ENCODE data around the gene GPR32.
"Not testable (repeated sequence)": the region's sequence is repeated elsewhere in the genome, so short reads cannot be mapped to it uniquely, and the experiment has no call there.

The GPR32 gene

DNA sequence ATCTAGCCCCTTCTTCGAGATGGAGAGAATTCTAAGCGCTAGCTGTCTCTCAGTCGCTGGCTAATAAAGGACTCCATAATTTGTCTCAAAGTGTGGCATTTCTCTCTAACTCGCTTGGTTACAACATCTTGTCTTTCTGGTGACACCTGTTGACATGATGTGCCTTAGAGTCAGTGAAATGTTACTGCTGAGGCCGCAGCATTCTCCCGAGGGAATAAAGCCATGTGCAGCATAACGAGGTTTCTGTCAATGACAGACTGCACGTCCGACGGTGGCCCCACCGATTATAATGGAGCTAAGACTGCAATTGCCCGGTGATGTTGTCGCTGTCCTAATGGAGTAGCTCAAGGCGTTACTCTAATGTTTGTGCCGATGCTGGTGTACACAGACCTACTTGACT is 20.3 kb upstream of the GPR32 start:
- no peak for DNase-seq

GRCh38 chr19:50753879-50754278 is 16.4 kb upstream of the GPR32 start:
- DNase-seq = no peak

DNA sequence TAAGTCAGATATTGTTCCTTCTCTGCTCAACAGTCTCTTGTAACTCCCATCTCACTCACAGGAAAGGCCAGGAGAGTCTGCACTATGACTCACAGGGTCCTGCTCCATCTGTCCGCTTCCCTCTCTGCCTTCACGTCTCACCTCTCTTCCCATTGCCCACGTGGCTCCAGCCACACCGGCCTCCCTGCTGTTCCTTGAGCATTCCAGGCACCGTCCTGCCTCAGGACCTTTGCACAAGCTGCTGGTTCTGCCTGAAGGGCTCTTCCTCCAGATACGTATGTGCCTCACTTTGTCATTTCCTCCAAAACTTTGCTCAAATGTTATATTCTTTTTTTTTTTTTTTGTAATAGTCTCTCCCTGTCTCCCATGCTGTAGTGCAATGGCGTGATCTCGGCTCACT is 14.0 kb upstream of the GPR32 start:
- DNase-seq = not testable (repeated sequence)

- DNase-seq = not testable (repeated sequence)
Observed at GRCh38 chr19:50757624-50758023, 12.6 kb upstream of the GPR32 start.

GRCh38 chr19:50759076-50759475 is 11.2 kb upstream of the GPR32 start:
- DNase-seq = not testable (repeated sequence)

DNA sequence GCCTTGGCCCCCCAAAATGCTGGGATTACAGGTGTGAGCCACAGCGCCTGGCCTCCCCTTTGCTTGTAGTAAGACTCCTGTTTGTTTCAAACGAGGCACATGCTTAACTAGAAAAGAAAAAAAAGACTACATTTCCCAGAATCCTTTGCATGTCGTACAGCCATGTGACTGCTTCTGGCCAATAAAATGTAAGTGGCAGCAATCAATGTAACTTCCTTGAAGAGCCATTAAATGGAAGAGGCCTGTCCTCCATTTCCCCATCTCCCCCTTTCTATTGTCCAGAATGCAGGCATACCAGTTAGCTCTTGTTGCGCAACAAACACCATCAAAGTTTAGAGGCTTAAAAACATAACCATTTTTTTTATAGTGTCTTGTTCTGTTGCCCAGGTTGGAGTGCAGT is 10.4 kb upstream of the GPR32 start:
- DNase-seq = no peak

DNA sequence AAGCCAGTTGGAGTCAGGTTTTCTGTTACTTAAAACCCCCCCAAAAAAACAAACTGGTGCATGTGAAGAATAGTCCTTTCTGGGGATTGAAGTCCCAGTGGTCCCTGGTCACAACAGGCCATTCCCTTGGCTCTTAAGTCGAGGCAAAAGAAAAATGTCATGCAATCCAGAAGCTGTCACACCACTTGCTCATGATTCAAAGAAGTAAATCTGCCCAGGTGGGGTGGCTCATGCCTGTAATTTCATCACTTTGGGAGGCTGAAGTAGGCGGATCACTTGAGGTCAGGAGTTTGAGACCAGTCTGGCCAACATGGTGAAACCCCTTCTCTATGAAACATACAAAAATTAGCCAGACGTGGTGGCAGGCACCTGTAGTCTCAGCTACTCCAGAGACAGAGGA is 8.8 kb upstream of the GPR32 start:
- DNase-seq = not testable (repeated sequence)

- not testable (repeated sequence) for DNase-seq
Observed at GRCh38 chr19:50763521-50763920, 6.7 kb upstream of the GPR32 start.

DNA sequence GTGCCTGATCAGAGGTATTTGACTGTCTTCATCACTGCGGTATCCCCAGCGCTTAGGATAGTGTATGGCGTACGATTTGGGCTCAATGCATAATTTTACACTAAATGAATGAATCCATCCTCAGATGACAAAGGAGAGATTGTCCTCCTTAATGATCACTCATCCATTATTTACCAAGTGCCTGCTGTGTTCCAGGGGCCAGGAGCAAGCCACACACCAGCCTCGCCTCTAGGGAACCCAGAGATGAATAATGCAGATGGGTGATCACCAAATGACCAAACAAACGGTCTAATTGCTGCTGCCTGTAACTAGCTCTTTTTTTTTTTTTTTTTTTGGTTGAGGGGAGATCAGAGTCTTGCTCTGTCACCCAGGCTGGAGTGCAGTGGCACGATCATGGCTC is 5.9 kb upstream of the GPR32 start:
- no peak for DNase-seq

DNA sequence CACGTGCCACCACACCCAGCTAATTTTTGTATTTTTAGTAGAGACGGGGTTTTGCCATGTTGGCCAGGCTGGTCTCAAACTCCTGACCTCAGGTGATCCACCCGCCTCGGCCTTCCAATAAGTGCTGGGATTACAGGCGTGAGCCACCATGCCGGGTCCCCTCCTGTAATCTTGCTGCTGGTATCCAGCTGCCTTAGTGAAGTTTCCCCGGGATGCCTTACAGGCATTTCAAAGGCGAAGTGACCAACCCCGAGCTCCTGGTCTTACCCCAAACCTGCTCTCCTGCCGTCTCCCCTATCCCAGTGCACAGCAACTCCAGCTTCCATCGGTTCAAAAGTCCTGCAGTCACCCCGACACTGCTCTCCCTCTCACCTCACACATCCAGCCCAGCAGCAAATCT is 3.5 kb upstream of the GPR32 start:
- not testable (repeated sequence) for DNase-seq

DNA sequence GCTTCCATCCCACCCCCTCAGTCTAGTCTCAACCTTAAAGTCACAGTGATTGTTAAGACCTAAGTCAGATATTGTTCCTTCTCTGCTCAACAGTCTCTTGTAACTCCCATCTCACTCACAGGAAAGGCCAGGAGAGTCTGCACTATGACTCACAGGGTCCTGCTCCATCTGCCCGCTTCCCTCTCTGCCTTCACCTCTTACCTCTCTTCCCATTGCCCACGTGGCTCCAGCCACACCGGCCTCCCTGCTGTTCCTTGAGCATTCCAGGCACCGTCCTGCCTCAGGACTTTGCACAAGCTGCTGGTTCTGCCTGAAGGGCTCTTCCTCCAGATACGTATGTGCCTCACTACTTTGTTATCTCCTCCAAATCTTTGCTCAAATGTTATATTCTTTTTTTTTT is 3.0 kb upstream of the GPR32 start:
- not testable (repeated sequence) for DNase-seq

GRCh38 chr19:50768277-50768676 is 2.0 kb upstream of the GPR32 start:
- no peak for DNase-seq

DNA sequence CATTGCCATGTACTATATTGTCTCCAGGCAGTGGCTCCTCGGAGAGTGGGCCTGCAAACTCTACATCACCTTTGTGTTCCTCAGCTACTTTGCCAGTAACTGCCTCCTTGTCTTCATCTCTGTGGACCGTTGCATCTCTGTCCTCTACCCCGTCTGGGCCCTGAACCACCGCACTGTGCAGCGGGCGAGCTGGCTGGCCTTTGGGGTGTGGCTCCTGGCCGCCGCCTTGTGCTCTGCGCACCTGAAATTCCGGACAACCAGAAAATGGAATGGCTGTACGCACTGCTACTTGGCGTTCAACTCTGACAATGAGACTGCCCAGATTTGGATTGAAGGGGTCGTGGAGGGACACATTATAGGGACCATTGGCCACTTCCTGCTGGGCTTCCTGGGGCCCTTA is 624 bp downstream of the GPR32 start:
- no peak for DNase-seq

DNA sequence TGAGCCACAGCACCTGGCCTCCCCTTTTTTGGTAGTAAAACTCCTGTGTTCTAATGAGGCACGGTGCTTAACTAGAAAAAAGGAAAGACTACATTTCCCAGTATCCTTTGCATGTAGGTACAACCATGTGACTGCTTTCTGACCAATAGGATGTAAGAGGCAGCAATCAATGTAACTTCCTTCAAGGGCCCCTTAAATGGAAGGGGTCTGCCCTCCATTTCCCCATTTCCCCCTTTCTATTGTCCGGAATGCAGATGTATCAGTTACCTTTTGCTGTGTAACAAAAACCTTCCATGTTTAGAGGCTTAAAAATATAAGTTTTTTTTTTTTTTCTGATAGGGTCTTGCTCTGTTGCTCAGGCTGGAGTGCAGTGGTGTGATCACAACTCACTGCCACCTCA is 2.2 kb downstream of the GPR32 start:
- DNase-seq = no peak

DNA sequence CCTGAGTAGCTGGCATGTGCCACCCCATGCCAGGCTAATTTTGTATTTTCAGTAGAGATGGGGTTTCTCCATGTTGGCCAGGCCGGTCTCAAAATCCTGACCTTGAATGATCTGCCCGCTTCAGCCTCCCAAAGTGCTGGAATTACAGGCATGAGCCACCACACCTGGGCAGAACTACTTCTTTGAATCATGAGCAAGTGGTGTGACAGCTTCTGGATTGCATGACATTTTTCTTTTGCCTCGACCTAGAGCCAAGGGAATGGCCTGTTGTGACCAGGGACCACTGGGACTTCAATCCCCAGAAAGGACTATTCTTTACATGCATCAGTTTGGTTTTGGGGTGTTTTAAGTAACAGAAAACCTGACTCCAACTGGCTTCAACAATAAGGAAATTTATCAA is 2.6 kb downstream of the GPR32 start:
- DNase-seq = not testable (repeated sequence)

- DNase-seq = not testable (repeated sequence)
Observed at GRCh38 chr19:50773454-50773853, 3.2 kb downstream of the GPR32 start.

- DNase-seq = no peak
Observed at GRCh38 chr19:50776131-50776530, 5.9 kb downstream of the GPR32 start.

DNA sequence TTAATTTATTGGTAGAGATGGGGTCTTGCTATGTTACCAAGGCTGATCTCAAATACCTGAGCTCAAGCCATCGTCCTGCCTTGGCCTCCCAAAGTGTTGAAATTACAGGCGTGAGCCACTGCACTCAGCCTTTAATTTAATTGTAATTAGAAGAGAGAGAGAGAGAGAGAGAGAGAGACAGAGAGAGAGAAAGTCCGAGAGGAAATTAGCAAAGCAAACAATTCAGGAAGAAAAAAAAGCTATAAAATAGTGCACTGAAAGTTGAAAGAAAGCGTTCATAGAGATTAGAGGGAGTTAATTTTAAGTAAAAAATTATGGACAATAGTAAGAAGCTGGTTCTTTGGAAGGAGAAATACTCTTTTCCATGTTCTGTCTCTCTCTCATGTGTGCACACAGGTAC is 7.0 kb downstream of the GPR32 start:
- DNase-seq = no peak

- DNase-seq = no peak
Observed at GRCh38 chr19:50777830-50778303, 7.6 kb downstream of the GPR32 start.

DNA sequence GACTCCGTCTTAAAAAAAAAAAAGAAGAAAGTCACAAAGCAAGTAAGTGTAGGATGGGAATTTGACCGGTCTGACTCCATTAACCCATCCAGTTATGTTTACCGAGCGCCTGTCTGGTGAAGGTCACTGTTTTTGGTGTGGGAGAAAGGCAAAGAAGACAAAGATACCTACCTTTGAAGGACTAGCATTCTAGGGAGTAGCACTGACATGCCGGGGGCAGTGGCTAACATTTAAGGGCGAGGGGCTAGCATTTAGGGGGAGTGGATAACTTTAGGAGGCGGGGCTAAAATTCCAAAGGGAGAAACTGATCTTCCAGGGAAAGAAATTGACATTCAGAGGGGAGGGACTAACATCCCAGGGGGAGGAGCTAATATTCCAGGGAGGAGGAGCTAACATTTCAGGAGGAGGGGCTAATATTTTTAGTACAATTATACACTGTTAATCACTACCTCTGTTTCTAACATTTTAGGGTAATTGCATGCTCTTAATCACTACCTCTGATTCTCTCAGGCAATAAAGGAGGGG is 8.7 kb downstream of the GPR32 start:
- DNase-seq = no peak

GRCh38 chr19:50779504-50780457 is 9.5 kb downstream of the GPR32 start:
- no peak for DNase-seq

GRCh38 chr19:50780753-50781435 is 10.6 kb downstream of the GPR32 start:
- no peak for DNase-seq

- DNase-seq = not testable (repeated sequence)
Observed at GRCh38 chr19:50783848-50784152, 13.5 kb downstream of the GPR32 start.

- DNase-seq = no peak
Observed at GRCh38 chr19:50784710-50785109, 14.4 kb downstream of the GPR32 start.
